GM18868 (cell line): Measurements from ENCODE around the gene PACRG.

ENCODE experiments used
- ATAC-seq: cut with Tn5 transposase; IDR thresholded peaks from one replicate; pipeline ENCODE4 v1.9.1; 2021; ENCODE audit warnings: mild to moderate bottlenecking, moderate library complexity; ENCODE audit not compliant: unreplicated experiment

Gene PACRG

DNA sequence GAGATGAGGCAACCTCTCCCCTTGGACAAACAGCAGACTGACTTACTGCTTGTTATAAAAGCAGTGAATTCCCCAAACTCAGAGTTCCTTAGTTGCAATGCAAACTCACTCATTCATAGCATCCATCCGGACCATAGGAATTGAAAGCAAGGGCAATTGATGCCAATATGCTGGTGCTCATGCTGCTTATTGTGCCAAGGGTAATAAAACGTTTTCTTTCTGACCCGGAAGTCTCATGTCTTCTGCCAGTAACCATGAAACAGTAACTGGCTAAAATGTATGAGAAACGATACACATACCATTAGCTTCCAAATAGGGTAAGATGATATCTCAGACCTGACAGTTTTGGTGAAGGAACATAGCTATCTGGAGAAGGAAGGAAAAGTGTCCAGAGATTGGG is 18.3 kb upstream of the PACRG start:
- no peak for ATAC-seq

GRCh38 chr6:162710419-162710818 is 17.4 kb upstream of the PACRG start:
- no peak for ATAC-seq

- ATAC-seq, result no peak
Observed at GRCh38 chr6:162710936-162711335, 16.8 kb upstream of the PACRG start.

DNA sequence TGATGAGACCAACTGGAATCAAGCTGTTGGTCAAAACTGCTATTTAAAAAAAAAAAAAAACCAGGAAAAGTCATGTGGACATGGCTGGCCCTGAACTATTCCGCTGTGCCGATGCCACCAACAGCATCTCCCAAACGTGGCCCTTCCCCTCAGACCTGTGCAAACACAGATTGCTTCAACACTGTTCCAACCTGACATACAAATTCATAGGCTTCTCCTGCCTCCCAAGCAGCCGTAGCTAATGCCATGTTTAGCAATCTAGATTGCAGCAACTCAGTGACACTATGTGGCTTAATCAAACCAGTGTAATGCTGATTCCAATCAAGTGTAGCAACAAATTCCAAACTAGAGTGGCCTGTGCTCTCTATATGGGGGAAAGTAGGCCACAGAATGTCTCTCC is 16.4 kb upstream of the PACRG start:
- ATAC-seq, result no peak

DNA sequence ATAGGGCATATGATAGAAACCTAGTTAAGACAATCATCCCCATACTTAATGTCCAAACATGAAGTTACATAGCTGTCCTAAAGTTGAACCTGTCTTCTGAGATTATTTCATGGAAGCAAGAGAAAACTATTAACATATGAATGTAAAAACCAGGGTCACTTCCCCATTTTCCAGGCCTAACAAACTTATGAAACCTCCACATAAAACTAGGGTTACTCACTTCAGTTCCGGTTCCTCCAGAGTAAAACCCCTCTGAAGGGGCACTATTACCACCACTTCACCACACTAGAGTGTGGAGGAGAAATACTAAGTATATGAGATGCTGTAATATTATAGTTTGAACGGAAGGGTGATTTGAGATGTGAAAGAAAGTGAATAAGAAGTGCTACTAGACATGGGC is 15.1 kb upstream of the PACRG start:
- ATAC-seq, result no peak

GRCh38 chr6:162713974-162714780 is 13.6 kb upstream of the PACRG start:
- no peak for ATAC-seq

- no peak for ATAC-seq
Observed at GRCh38 chr6:162715601-162716000, 12.2 kb upstream of the PACRG start.

GRCh38 chr6:162719528-162719927 is 8.2 kb upstream of the PACRG start:
- ATAC-seq, result no peak

GRCh38 chr6:162721404-162721687 is 6.4 kb upstream of the PACRG start:
- ATAC-seq, result no peak

DNA sequence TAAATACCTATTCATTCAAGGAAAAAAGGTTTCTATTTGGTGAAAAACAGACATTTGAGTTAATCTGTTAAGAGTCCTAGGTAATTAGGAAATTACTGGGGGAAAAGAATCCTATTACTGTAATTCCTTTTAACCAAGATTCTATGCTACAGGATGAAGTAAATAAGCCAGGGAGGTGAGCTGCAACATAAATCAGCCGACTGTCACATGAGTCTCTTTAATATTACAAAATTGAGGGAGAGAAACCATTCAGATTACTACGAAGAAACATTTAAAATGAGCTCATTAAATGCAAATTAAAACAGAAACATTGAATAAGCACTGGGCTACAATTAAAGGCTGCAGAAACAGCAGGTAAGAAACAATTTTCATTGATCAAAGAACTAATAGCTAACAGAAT is 5.5 kb upstream of the PACRG start:
- ATAC-seq, result no peak

- ATAC-seq, result no peak
Observed at GRCh38 chr6:162722633-162723032, 5.1 kb upstream of the PACRG start.

DNA sequence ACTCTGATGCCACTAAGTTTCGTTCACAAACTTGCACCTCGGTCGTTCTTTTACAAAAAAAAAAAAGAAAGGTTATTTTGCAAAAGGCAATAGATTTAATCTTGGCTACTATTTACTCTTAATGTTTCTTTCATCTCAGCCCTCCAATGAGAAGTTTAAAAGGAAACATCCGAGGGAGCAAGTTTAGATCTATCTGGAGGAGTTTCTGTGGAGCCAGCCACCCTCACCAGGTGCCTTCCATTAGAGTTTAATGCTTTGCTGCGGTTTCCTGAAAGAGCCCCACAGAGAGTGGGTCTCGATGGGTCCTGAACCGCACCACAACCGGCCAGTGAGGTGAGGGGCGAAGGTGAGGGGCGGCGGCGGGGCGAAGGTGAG is 840 bp upstream of the PACRG start:
- ATAC-seq, result peak; percentile 1

GRCh38 chr6:162728197-162728596 is 423 bp downstream of the PACRG start:
- ATAC-seq, result no peak

- ATAC-seq, result no peak
Observed at GRCh38 chr6:162728706-162729105, 932 bp downstream of the PACRG start.

DNA sequence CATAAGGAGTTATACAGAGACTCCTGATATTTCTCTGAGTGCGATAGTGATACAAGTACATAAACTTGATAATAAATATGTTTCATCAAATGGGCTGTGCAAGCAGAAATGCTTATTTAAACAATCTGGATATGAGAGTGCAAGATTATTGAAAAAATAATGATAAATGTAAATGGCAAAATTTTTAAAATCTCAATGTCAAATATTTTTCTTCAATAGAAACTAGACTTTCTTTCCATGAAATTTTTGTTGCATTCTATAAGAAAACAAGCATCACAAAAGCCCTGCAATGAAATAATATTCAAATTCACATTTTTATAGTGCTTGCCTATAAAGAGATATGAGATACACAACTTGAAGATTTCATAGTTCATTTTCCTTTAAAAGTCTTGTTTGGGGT is 2.7 kb downstream of the PACRG start:
- ATAC-seq, result no peak

GRCh38 chr6:162733489-162733888 is 5.7 kb downstream of the PACRG start:
- no peak for ATAC-seq

GRCh38 chr6:162736961-162737360 is 9.2 kb downstream of the PACRG start:
- no peak for ATAC-seq

DNA sequence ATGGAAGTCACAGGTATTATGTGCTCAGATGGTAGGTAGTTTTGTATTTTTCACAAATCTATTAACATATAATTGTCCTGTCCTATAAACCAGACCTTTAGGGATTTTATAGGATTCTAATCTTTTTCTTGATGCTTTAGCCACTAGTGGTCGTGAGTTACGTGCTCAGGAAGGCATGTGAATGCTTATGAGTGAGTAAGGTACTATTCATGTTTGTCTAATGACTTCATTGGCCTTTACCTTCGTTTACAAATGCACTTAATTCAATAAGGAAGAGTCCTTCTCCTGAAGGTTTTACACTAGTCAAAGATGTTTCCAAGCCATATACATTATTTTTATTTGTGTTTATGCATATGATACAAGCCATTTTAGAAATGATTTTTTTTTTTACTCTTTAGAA is 23.0 kb downstream of the PACRG start:
- no peak for ATAC-seq

GRCh38 chr6:162751211-162751859 is 23.6 kb downstream of the PACRG start:
- ATAC-seq, result no peak

- ATAC-seq, result no peak
Observed at GRCh38 chr6:162753775-162754174, 26.0 kb downstream of the PACRG start.

DNA sequence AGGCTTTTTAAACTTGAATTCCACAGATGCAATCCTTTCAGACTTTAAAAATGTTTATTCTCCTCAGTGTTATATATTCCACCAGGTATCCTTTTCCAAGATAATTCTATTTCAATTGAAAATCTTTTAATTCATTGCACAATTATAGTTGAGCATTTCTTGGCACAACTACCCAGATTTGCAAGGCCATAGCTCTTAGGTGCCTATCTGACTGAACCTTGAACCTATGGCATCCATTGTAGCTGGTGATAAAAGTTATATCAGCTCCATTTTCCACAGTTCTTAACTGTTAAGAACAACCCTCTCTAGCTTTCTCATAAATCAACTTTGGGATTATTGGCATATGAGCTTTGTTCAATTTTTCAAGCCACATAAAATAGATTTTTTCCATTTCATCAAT is 42.4 kb downstream of the PACRG start:
- no peak for ATAC-seq

- no peak for ATAC-seq
Observed at GRCh38 chr6:162770955-162771354, 43.2 kb downstream of the PACRG start.

GRCh38 chr6:162772466-162772865 is 44.7 kb downstream of the PACRG start:
- no peak for ATAC-seq
